Measurements from ENCODE around the gene RAVER2.
A peak's percentile ranks its signal among the peaks of the same experiment; 100 is the strongest.

Gene RAVER2

GRCh38 chr1:64875606-64876005, 130.7 kb downstream of the RAVER2 start:
- Histone ChIP-seq H3K4me1 (ENCODE audit: control insufficient read depth in 1 of 2, insufficient read depth in 1 of 2, low read depth in 1 of 2, low read length in 1 of 2) (peaks cover 5 to 11% of the 10 kb centered on the region in 2 experiments), H3K36me3 (peaks cover 85% of the 10 kb centered on the region), H3K9me3 (no peaks in the 10 kb centered on the region), H3K27me3 (no peaks in the 10 kb centered on the region), H3K27ac (no peak overlapping the region), H3K4me3 (ENCODE audit: low read depth in 1 of 2, low read length in 1 of 2) (no peak overlapping the region)
- TF ChIP-seq CTCF (IDR thresholded peaks at IDR 0.05), result no peak

- Histone ChIP-seq H3K4me1 (ENCODE audit: control insufficient read depth in 1 of 2, insufficient read depth in 1 of 2, low read depth in 1 of 2, low read length in 1 of 2) (peaks cover 5 to 11% of the 10 kb centered on the region in 2 experiments), H3K4me3 (ENCODE audit: low read depth in 1 of 2, low read length in 1 of 2) (no peak overlapping the region), H3K9me3 (no peaks in the 10 kb centered on the region), H3K36me3 (peaks cover 78% of the 10 kb centered on the region), H3K27me3 (no peaks in the 10 kb centered on the region), H3K27ac (peak overlapping the region; percentile 36)
- TF ChIP-seq CTCF (IDR thresholded peaks at IDR 0.05), result no peak
These were observed 132.3 kb downstream of the RAVER2 start for GRCh38 chr1:64877151-64877550.

GRCh38 chr1:64877598-64877997, 132.7 kb downstream of the RAVER2 start:
- Histone ChIP-seq H3K4me1 (ENCODE audit: control insufficient read depth in 1 of 2, insufficient read depth in 1 of 2, low read depth in 1 of 2, low read length in 1 of 2) (peaks cover 5 to 11% of the 10 kb centered on the region in 2 experiments), H3K36me3 (peaks cover 78% of the 10 kb centered on the region), H3K4me3 (ENCODE audit: low read depth in 1 of 2, low read length in 1 of 2) (no peak overlapping the region), H3K9me3 (no peaks in the 10 kb centered on the region), H3K27ac (peak overlapping the region; percentile 36), H3K27me3 (no peaks in the 10 kb centered on the region)
- TF ChIP-seq CTCF (IDR thresholded peaks at IDR 0.05), result no peak

- Histone ChIP-seq H3K27me3 (no peaks in the 10 kb centered on the region), H3K27ac (peak overlapping the region; percentile 36), H3K9me3 (no peaks in the 10 kb centered on the region), H3K36me3 (peaks cover 78% of the 10 kb centered on the region), H3K4me1 (ENCODE audit: control insufficient read depth in 1 of 2, insufficient read depth in 1 of 2, low read depth in 1 of 2, low read length in 1 of 2) (peaks cover 5 to 11% of the 10 kb centered on the region in 2 experiments), H3K4me3 (ENCODE audit: low read depth in 1 of 2, low read length in 1 of 2) (no peak overlapping the region)
- no peak for TF ChIP-seq CTCF (IDR thresholded peaks at IDR 0.05)
These were observed 133.2 kb downstream of the RAVER2 start for GRCh38 chr1:64878090-64878489.

- H3K36me3 ChIP-seq, result peaks cover 78% of the 10 kb centered on the region
- no peaks in the 10 kb centered on the region for H3K9me3 ChIP-seq
- H3K4me1 ChIP-seq (ENCODE audit: control insufficient read depth in 1 of 2, insufficient read depth in 1 of 2, low read depth in 1 of 2, low read length in 1 of 2), result peaks cover 5 to 11% of the 10 kb centered on the region in 2 experiments
- no peaks in the 10 kb centered on the region for H3K27me3 ChIP-seq
- H3K27ac ChIP-seq, result no peak overlapping the region
- TF ChIP-seq CTCF (IDR thresholded peaks at IDR 0.05), result no peak
- no peak overlapping the region for H3K4me3 ChIP-seq (ENCODE audit: low read depth in 1 of 2, low read length in 1 of 2)
These were observed 134.2 kb downstream of the RAVER2 start for GRCh38 chr1:64878931-64879611.
